Stimulated activated CD4-positive, alpha-beta T cell treated with anti-CD3 and anti-CD28 coated beads, Interleukin-1b, Interleukin-23, amount 100 ng/mL, for 48 hours (primary cell): ENCODE results near the gene TJP1.

Experiments used
- DNase-seq: peaks from one replicate; pipeline ENCODE4 v3.0.0-alpha.2; 2020

The TJP1 gene

DNA sequence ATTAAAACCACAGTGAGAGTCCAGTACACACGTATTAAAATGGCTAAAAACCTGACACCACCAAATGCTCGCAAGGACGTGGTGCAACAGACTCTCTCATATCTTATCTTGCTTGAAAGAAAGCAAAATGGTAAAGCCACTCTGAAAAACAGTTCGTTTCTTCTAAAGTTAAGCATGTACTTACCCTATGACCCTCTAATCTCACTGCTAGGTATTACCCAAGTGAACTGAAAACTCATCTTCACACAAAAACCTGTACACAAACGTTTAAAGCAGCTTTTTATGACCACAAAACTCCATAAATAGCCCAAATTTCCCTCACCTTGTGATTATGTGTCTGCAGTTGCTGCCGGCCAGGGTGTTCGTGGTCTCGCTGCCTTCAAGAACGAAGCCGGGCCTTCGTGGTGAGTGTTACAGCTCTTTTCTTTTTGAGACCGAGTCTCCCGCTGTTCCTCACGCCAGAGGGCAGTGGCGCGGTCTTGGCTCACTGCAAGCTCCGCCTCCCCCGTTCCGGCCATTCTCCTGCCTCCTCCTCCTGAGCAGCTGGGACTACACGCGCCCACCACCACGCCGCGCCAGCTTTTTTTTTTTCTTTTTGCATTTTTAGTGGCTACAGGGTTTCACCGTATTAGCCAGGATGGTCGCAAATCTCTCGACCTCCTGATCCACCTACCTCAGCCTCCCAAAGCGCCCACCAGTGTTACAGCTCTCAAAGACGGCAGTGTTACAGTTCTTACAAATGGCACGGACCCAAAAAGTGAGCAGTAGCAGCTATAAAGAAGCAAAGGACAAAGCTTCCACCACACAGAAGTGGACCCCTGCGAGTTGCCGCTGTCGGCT is 165.4 kb downstream of the TJP1 start:
- DNase-seq, result no peak

DNA sequence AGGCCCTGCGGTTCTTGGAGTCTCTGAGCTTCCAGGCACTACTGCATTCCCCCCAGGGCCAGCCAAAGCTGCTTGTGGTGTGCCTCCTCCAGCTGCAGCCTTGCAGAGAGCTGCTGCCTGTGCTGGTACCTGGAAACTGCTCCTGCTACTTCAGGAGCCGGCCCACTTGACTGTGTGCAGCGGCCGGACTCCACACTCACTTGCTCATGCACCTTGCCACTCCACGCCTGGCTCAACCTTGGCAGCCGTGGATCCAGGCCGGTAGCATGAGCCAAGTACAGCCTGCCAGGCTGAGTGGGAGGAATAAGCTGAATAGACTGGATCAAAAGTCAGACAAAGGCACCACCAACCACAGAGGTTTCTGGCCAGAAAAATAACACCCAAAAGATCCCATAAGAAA is 169.7 kb downstream of the TJP1 start:
- DNase-seq, result no peak

DNA sequence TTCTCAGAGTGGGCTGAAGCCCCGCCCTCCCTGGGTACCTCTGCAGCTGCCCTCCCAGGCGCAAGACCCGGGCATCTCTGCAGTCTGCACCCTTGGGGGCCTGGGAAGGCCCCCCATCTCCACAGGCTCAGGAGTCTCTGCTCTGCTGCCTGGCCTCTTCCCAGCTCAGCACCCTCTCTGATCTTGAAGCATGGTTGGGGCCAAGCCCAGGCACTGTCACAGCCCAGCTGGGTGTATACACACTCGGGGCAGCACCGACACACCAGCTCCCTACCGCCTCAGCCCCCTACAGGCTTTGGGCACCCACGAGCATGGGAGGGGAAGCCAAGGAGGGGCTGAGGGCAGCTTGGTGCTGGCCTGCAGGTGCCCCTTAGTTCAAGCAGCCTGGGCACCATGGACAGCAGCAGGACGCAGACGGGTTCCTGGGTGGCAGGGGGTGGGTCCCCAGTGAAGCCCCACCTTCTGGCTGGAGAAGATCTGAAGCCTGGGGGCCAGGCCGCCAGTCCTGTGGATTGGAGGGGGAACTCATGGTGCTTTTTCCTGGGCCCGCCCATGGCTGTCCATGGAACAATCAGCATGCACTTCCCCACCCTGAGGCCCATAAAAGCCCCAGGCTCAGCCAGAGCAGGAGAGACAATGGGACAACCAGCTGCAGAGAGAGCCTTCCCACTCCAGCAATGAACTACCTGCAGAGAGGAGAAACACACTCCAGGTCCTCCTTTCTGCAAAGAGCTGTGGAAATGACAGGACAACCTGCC is 170.6 kb downstream of the TJP1 start:
- no peak for DNase-seq
